Stimulated activated CD4-positive, alpha-beta T cell treated with anti-CD3 and anti-CD28 coated beads, Interleukin-2, amount 100 ng/mL, for 48 hours (primary cell): ENCODE data around the gene PARP3.

ENCODE experiments used
- DNase-seq, 2 donors: peaks; one replicate each; pipeline ENCODE4 v3.0.0-alpha.2; 2020

The PARP3 gene

DNA sequence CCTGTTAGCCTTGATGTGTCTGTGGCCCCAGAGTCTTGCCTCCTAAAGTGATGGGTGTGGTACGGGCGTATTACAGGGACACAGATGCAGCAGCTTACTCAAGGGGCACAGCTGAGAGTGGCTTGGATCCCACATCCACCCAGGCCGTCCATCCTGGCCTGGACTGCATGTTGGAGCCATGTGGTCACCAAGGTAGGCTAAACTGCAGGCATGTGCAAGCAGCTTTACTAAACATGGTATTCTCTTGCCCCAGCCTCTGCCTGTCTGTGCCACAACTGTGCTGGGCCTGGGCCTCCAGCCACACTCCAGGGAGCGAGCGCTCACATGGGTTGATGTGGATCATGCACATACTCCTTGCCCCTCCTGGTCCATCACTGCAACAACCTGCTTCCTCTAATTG, 7.0 kb downstream of the PARP3 start:
- no peak for DNase-seq

DNA sequence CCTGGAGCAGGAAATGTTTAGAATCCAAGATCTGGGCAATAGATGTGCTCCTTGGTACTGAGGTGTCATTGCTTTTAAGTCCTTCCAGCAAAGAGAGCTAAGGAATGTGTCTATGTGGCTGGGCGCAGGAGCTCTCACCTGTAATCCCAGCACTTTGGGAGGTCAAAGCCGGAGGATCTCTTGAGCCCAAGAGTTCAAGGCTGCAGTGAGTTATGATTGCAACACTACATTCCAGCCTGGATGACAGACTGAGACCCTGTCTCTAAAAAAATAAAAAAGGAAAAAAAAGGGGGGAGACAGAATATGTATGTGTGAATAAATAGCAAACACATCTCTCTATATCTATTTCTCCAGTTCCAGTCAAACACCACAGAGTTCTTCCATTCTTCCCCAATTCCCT, 8.7 kb downstream of the PARP3 start:
- DNase-seq, result no peak

GRCh38 chr3:51953445-51953844, 11.3 kb downstream of the PARP3 start:
- no peak for DNase-seq

GRCh38 chr3:51954105-51954504, 11.9 kb downstream of the PARP3 start:
- DNase-seq, result no peak

DNA sequence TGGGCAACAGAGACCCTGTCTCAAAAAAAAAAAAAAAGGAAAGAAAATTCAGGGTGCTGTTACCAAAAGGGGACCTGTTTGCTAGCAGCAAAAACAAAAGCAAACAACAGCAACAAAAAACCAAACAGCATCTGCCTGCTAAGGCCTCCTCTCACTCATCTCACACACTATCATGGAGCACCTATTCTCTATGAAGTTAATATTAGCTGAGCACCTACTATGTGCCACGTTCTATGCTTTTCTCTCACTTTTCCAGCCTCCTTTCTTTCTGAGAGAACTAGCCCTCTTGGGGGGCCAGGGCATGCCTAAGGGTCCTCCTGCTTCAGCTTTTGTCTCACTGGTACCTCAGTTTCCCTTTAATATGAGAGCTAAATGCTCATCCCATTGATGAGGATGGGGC, 12.6 kb downstream of the PARP3 start:
- DNase-seq, result no peak

- DNase-seq, result no peak
Observed at GRCh38 chr3:51955175-51955892, 13.2 kb downstream of the PARP3 start, which contains the start of gene GPR62. Gene GPR62 (plus strand): TSS chr3:51955381. CDS start chr3:51955653, 272 bp downstream.

DNA sequence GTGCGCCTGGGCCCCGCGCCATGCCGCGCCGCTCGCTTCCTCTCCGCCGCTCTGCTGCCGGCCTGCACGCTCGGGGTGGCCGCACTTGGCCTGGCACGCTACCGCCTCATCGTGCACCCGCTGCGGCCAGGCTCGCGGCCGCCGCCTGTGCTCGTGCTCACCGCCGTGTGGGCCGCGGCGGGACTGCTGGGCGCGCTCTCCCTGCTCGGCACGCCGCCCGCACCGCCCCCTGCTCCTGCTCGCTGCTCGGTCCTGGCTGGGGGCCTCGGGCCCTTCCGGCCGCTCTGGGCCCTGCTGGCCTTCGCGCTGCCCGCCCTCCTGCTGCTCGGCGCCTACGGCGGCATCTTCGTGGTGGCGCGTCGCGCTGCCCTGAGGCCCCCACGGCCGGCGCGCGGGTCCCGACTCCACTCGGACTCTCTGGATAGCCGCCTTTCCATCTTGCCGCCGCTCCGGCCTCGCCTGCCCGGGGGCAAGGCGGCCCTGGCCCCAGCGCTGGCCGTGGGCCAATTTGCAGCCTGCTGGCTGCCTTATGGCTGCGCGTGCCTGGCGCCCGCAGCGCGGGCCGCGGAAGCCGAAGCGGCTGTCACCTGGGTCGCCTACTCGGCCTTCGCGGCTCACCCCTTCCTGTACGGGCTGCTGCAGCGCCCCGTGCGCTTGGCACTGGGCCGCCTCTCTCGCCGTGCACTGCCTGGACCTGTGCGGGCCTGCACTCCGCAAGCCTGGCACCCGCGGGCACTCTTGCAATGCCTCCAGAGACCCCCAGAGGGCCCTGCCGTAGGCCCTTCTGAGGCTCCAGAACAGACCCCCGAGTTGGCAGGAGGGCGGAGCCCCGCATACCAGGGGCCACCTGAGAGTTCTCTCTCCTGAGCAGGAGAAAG, 14.0 kb downstream of the PARP3 start:
- peak in 1 of 2 donors; percentile 36 for DNase-seq

DNA sequence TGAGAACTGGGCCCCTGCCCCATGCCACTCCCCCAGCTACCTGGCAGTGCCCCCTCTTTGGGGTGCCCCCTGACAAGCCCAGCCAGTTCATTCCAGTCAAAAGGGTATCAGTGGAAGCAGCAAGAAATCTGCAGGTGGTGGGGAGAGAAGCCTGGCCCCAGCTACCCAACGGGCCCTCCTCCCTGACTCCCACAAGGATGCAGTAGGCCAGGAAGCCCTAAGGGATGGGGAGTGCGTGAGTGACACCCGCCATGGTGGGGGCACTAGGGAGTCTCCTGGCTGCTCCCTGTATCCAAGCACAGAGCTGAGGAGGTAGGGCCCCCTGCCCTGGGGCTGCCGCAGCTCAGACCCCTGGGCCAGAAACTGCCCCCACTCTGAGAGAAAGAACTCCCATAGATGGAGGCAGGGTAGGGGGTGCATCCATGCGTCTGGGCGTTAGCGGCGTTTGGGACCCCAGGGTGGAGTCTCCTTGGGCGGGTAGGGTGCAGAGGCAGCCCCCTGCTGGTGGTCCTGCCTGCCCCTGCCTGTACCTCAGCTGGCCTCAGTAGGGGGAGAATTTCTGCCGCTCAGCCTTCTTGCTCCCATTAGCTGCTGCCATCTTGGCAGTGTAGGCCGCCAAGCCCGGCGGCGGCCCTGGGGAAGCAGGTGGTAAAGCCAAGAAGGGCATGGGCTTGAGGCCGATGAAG, 15.5 kb downstream of the PARP3 start:
- no peak for DNase-seq

GRCh38 chr3:51958603-51959521, 16.7 kb downstream of the PARP3 start:
- no peak for DNase-seq

DNA sequence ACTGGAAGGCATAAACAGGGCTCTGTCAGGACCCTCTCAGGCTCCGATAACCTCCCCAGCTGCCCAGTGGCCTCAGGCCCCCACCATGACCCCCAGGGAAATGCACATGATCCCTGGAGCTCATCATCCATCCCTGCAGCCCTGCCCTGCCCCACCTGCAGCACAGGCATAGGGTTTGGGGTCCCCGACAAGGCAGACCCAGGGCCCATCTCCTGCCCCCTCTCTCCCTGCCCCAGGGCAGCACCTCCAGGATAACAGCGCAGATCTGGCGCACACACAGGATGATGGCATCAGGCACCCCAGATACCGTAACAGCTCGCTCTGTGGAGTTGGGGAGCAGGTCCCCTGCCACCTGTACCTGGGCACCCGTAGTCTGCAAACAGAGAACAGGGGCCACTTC, 17.5 kb downstream of the PARP3 start:
- DNase-seq, result no peak

GRCh38 chr3:51960386-51960785, 18.2 kb downstream of the PARP3 start:
- no peak for DNase-seq

DNA sequence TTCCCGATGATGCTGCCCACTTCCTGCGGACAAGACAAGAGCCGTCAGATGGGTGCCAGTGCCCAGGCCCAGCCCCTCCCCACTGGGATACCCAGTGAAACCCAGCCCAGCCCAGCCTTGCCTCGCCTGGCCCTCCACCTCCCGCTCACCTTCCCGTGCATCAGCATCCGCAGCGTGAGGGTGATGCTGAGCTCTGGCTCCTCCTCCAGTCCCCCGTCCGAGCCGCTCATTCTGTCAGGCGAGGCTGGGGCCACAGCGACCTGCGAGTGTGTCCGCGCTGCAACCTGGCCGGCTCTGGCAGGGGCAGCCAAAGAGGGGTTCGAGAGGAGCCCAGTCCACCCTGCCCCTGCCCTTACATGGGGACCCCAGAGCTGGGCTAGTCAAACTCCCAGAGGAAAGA, 18.8 kb downstream of the PARP3 start:
- no peak for DNase-seq

DNA sequence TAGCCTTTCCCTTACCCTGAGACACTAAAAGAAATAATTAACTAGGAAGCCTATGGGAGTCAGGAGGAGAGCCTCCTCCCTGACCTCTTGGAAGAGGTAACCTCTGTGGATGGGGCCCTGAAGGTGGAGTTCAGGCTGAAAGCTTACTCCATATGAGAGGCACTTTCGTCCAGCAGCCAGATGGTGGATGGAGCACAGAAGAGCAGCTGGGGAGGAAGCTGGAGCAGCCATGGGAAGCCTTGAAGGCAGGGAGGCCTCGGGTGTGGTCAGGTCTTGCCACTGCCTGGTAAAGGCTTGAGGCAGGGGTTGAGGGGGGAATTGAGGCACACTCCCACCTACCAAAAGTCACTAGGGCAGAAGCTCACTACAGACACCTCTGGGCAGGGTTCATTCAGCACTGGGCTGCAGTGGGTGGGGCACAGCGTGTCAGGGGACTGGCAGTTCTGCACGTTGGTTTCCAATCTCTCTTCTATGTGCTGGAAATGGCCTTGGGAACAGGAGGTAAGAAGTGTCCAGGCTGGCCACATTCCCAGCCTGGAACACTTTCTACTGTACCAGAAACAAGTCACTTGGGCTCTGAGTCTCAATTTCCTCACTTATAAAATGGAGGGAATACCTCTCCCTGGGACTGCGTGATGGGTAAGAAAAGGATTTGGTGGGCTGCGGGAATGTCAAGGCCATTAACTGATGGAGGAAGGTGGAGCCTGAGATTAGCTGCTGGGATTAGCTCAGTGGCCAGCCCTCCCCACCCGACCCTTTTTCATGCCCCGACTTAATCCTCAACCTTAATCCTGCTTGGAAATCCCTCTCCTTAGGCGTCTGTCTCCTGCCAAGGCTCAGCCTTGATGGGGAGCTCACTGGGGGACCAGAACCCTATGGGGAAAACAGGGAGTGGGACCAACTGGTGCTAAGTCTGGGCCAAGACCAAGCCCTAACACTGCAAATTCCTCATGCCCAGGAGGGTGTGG, 19.7 kb downstream of the PARP3 start:
- no peak for DNase-seq

GRCh38 chr3:51962854-51963530, 20.8 kb downstream of the PARP3 start:
- DNase-seq, result no peak

DNA sequence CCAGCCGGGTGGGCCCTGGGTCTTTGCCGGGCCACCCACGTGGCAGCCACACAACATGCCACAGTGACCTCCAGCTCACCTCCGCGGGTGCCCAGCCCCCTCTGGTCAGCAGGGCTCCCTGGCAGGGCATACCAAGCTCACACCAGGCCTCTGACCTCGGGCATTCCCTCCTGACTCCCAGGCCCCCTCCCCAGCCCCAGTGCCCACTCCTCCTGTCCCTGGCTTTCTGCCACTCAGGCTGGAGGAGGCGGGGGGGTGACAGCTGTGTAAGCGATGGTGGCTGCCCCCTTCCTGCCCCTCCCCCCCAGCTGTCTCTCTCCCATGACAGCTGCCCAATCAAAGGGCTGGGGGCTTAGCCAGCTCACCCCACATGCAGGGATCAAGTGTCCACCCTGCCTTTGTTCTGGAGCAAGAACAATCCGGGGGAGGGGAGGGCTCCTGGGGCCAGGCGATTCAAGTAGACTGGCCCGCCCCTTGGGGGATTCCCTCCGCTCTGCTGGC, 21.8 kb downstream of the PARP3 start:
- no peak for DNase-seq

- DNase-seq, result no peak
Observed at GRCh38 chr3:51964521-51964920, 22.4 kb downstream of the PARP3 start.

DNA sequence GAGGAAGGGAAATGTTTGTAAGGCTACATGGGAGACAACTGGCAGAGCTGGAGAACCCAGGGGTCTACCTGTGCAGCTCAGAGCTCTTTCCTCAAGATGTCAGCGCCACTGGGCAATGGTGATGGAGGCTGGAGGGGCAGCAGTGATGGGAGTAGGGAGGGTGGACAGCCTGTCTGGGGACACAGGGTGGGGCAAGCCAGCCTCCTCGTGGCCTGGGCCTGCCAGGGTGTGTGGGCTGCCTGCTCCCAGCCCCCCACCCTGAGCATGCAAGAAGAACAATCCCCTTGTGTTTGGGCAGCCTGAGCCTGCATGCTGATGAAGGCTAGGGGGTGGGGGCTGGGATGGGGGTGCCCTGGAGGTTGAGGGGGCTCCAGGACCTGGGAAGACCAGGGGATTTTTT, 23.9 kb downstream of the PARP3 start:
- DNase-seq, result no peak

- DNase-seq, result no peak
Observed at GRCh38 chr3:51966486-51966885, 24.3 kb downstream of the PARP3 start.

DNA sequence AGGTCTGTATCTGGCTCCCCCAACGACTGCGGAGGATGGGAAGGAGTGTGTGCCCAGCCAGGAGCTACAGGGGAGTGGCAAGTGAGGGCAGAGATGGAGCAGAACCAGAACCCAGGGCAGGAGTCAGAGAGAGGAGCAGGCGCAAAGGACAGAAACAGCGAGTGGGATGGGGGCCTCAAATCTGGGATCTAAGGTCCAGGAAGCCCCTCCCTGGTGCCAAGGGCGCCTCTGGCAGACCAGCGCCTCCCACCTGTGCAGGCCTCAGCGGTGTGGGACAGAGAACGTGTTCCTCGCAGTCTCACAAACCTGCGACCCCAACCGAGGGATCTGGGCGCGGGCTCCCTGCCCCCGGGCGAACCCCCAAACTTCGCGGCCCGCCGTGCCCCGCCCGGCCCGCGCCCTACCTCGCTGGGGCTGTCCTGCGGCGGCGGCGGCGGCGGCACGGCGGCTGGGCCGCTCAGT, 24.8 kb downstream of the PARP3 start:
- DNase-seq, result no peak
